Gastroesophageal sphincter (tissue), 4 donors: ENCODE data around the gene UBR3. TPM values are rescaled to one million over a fixed set of nuclear protein-coding genes. Genes with fewer than 3 reads are reported as not detected.

Experiments
- ATAC-seq: fragments of 150-250 bp; one replicate; pipeline ENCODE4 v1.9.1; 2016; ENCODE audit warnings: mild to moderate bottlenecking, moderate library complexity
- H3K27ac ChIP-seq, 4 donors: fragments of 200-600 bp; sonication (generic) in 3 of 4; 1 replicate in 3 of 4; 2 replicates in 1 of 4; pipeline ENCODE4 v1.5.1; 2016 to 2019
- H3K27me3 ChIP-seq: fragments of 200-600 bp; sonication (generic); one replicate; pipeline ENCODE4 v1.5.1; 2019
- H3K36me3 ChIP-seq, 2 donors: fragments of 200-600 bp; sonication (generic); one replicate each; pipeline ENCODE4 v1.5.1; 2019; ENCODE audit warnings: control low read depth in 1 of 2
- H3K4me1 ChIP-seq, 3 donors: fragments of 200-600 bp; sonication (generic); 1 replicate in 2 of 3; 2 replicates in 1 of 3; pipeline ENCODE4 v1.5.1; 2016 to 2019; ENCODE audit warnings: control low read depth in 2 of 3
- H3K4me3 ChIP-seq, 2 donors: fragments of 200-600 bp; sonication (generic); one replicate each; pipeline ENCODE4 v1.5.1; 2019; ENCODE audit warnings: mild to moderate bottlenecking in 1 of 2, moderate library complexity in 1 of 2
- H3K9me3 ChIP-seq, 3 donors: fragments of 200-600 bp; sonication (generic); one replicate each; pipeline ENCODE4 v1.5.1; 2017 to 2019; ENCODE audit warnings: control low read depth in 2 of 3
- EP300 ChIP-seq: sonication (generic); formaldehyde crosslinking; IDR thresholded peaks from one replicate; pipeline ENCODE4 v1.6.1; 2017; ENCODE audit warnings: antibody characterized with exemption, mild to moderate bottlenecking
- POLR2A ChIP-seq, 2 donors: fragments of 450-650 bp; IDR thresholded peaks; one replicate each; pipeline ENCODE4 v1.6.1; 2017; ENCODE audit warnings: antibody characterized with exemption in 2 of 2, mild to moderate bottlenecking in 2 of 2, moderate library complexity in 1 of 2
- POLR2AphosphoS5 ChIP-seq: sonication (generic); formaldehyde crosslinking; IDR thresholded peaks from one replicate; pipeline ENCODE4 v1.6.1; 2017; ENCODE audit warnings: antibody characterized with exemption
- WGBS, 2 donors: methylation state at CpG; one replicate each; pipeline ENCODE4 v1.1.5; 2018; ENCODE audit warnings: low coverage in 1 of 2; 5-methylcytosine and 5-hydroxymethylcytosine counted together
- total RNA-seq, 4 donors: library from RNA; depleted of rRNA; stranded (reverse); fragments of >200 nt; gene quantifications; one replicate each; pipeline ENCODE4 v1.1.0, GENCODE V29; 2016
- TF ChIP-seq, protein P1 (sequence below), 4 experiments: fragments of 200-600 bp in 2 of 4; fragments of 450-650 bp in 2 of 4; sonication (generic) in 1 of 4; IDR thresholded peaks; one replicate each; pipeline ENCODE4 v1.5.1; 2017 to 2019; ENCODE audit warnings: antibody characterized with exemption in 4 of 4, mild to moderate bottlenecking in 2 of 4, moderate library complexity in 2 of 4

The UBR3 gene
- total RNA-seq, 4 donors from 2014 or later, result 52.9 to 122 (median 66.9) TPM

DNA sequence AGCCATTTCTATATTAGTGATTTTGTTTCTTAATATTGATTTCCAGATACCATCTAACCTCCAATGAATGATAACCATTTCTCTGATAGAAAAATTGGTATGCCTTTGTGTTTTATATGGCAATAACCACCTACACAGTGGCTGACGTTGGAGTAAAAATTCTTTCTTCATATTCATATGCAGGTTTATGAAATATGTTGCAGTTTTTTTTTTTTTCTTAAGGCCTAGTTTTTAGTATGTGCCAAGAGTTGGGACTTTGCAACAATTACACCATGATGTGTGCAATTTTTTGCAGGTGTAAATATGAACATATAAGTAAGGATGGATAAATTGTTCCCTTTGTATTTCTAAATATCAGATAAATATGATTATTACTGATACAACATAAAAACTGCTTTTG, 187.5 kb downstream of the UBR3 start:
- H3K9me3 ChIP-seq, result no peaks in the 10 kb centered on the region
- 60 to 67% methylated on average over 1 of the region's 1 CpG for WGBS, 2 donors
- no peak for ATAC-seq
- TF ChIP-seq POLR2AphosphoS5, result no peak
- no peak for TF ChIP-seq EP300
- TF ChIP-seq POLR2A (IDR thresholded peaks at IDR 0.05), result no peak
- TF ChIP-seq, protein P1, sequence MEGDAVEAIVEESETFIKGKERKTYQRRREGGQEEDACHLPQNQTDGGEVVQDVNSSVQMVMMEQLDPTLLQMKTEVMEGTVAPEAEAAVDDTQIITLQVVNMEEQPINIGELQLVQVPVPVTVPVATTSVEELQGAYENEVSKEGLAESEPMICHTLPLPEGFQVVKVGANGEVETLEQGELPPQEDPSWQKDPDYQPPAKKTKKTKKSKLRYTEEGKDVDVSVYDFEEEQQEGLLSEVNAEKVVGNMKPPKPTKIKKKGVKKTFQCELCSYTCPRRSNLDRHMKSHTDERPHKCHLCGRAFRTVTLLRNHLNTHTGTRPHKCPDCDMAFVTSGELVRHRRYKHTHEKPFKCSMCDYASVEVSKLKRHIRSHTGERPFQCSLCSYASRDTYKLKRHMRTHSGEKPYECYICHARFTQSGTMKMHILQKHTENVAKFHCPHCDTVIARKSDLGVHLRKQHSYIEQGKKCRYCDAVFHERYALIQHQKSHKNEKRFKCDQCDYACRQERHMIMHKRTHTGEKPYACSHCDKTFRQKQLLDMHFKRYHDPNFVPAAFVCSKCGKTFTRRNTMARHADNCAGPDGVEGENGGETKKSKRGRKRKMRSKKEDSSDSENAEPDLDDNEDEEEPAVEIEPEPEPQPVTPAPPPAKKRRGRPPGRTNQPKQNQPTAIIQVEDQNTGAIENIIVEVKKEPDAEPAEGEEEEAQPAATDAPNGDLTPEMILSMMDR (IDR thresholded peaks at IDR 0.05), result no peak
- H3K36me3 ChIP-seq, result peaks cover 0 to 5% of the 10 kb centered on the region in 2 donors
- peaks cover 0 to 17% (median 2%) of the 10 kb centered on the region in 3 donors for H3K4me1 ChIP-seq
- H3K27ac ChIP-seq, result no peak overlapping the region
- no peaks in the 10 kb centered on the region for H3K27me3 ChIP-seq
- no peak overlapping the region for H3K4me3 ChIP-seq

DNA sequence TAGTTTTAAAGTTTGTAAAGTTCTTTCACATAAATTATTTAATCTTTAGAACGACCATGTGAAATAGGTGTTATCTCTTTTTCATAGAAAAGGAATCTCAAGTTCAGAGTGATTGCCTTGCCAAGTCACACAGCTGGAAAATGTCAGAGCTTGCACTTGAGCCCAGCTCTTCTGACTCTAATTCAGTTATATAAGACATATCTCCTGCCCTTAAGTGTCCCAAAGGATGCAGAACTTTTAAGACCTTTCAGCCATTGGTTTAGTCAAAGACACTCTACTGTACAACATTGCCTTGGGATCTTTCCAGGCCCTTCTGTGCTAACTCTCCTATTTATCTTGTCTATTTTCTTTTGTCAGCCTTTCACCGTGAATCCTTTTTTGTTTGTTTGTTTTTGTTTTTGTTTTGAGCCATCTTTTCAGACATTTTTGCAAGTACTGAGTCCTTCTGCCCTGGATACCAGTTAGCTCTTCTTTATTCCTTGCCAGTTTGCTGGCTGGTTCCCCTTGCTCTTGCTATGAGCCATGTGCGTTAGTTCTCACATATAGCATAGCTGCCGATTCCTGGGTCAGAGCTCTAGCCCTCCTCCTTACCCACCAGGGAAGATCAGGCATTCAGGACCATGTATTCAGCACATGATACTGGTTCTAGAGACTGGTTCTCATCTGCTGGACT, 190.7 kb downstream of the UBR3 start:
- Histone ChIP-seq H3K27me3 (no peaks in the 10 kb centered on the region), H3K36me3 (peaks cover 0 to 6% of the 10 kb centered on the region in 2 donors), H3K4me1 (peaks cover 0 to 17% (median 2%) of the 10 kb centered on the region in 3 donors), H3K27ac (peak overlapping the region in 2 of 4 donors; percentile 12 to 16), H3K4me3 (no peak overlapping the region), H3K9me3 (no peaks in the 10 kb centered on the region)
- ATAC-seq, result no peak
- no peak for TF ChIP-seq POLR2A (IDR thresholded peaks at IDR 0.05)
- TF ChIP-seq EP300, result no peak
- TF ChIP-seq POLR2AphosphoS5, result no peak
- TF ChIP-seq, protein P1 (IDR thresholded peaks at IDR 0.05), result no peak
- 32 to 47% methylated on average over 2 to 4 of the region's 4 CpGs for WGBS, 2 donors

DNA sequence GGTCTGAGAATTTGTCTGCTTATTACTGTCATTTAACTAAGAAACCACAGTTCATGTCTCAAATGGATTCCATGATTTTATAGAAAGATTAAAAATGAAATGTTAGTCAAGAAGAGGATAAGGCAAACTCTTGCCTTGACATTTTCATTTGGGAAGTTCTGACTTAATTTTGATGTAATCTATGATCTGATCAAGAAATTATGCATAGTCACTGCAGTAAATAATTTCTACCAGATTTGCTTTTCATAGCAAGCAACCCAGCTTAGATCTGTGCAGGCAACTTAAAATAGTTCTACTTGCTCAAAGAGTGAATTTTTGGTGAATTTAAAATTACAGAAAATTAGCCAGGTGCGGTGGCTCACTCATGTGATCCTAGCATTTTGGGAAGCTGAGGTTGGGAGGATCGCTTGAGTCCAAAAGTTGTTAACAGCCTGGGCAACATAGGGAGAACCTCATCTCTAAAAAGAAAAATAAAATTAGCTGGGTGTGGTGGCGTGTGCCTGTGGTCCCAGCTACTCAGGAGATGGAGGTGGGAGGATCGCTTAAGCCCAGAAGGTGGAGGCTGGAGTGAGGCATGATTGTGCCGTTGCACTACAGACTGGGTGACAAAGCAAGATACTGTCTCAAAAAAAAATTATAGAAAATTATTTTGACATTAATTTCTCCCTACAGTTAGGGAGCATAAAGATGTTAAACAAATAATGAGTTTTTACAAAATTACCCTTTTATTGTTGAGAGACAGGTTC, 192.0 kb downstream of the UBR3 start:
- Histone ChIP-seq H3K9me3 (no peaks in the 10 kb centered on the region), H3K27ac (no peak overlapping the region), H3K36me3 (peaks cover 0 to 14% of the 10 kb centered on the region in 2 donors), H3K27me3 (no peaks in the 10 kb centered on the region), H3K4me3 (no peak overlapping the region), H3K4me1 (peaks cover 0 to 17% (median 2%) of the 10 kb centered on the region in 3 donors)
- WGBS, 2 donors, result 80 to 92% methylated on average over 1 to 5 of the region's 5 CpGs
- TF ChIP-seq POLR2A (IDR thresholded peaks at IDR 0.05), result no peak
- no peak for TF ChIP-seq POLR2AphosphoS5
- TF ChIP-seq, protein P1 (IDR thresholded peaks at IDR 0.05), result no peak
- no peak for TF ChIP-seq EP300
- ATAC-seq, result no peak

DNA sequence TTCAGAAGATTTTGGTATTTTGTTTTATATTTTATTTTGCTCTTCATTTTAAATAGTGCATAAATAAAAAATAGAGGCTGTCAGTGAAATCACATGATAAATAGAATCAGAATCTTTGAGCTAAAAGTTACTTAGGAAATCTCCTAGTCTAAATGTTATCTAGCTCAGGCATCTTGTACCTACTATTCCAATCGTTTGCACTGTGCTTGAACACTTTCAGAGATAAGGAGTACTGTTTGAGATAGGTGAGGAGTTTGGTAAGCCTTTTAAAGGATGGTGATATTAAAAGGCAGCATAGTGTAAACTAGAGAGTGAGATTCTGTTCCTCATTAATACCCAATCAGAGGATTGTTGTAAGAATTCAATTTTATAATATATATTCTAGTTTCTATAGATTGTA, 193.5 kb downstream of the UBR3 start:
- Histone ChIP-seq H3K9me3 (no peaks in the 10 kb centered on the region), H3K4me1 (peaks cover 0 to 17% (median 2%) of the 10 kb centered on the region in 3 donors), H3K27me3 (no peaks in the 10 kb centered on the region), H3K27ac (no peak overlapping the region), H3K36me3 (peaks cover 0 to 17% of the 10 kb centered on the region in 2 donors), H3K4me3 (no peak overlapping the region)
- TF ChIP-seq POLR2AphosphoS5, result no peak
- TF ChIP-seq POLR2A (IDR thresholded peaks at IDR 0.05), result no peak
- no peak for TF ChIP-seq EP300
- TF ChIP-seq, protein P1 (IDR thresholded peaks at IDR 0.05), result no peak
- 38 to 94% methylated on average over 1 of the region's 1 CpG for WGBS, 2 donors
- ATAC-seq, result no peak

DNA sequence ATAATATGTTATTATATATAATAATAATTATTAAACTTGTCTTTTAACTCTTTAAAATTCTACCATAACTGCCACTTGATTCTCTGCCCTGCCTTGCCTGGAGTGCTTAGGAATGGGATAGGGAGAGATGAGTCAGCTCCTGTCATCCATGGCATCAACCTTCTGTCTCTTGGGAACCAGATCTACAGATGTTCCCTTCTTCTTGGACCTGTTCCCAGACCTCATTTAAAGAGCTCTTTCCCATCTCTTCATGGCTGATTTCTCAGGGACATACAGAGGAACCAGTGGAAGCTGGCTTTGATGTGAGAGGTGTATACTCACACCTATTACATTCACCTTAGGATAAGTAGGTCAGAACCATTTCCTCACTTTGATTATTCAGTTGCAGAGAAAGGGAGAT, 195.4 kb downstream of the UBR3 start:
- no peak overlapping the region for H3K4me3 ChIP-seq
- ATAC-seq, result no peak
- no peaks in the 10 kb centered on the region for H3K27me3 ChIP-seq

More for the DNA sequence above, 195.4 kb downstream of the UBR3 start:
- TF ChIP-seq, protein P1 (IDR thresholded peaks at IDR 0.05), result no peak
- TF ChIP-seq POLR2AphosphoS5 (no peak), POLR2A (IDR thresholded peaks at IDR 0.05) (no peak), EP300 (no peak)
- Histone ChIP-seq H3K9me3 (no peaks in the 10 kb centered on the region), H3K36me3 (peaks cover 0 to 17% of the 10 kb centered on the region in 2 donors), H3K27ac (no peak overlapping the region), H3K4me1 (peaks cover 0 to 14% (median 2%) of the 10 kb centered on the region in 3 donors)
